Right atrium auricular region (tissue), 2 donors: ENCODE measurements around the gene SLC41A3. TPM values are rescaled to one million over a fixed set of nuclear protein-coding genes. Genes with fewer than 3 reads are reported as not detected.
"Not testable (repeated sequence)": the region's sequence is repeated elsewhere in the genome, so short reads cannot be mapped to it uniquely, and the experiment has no call there.

Source experiments
- DNase-seq: peaks from one replicate; pipeline ENCODE4 v3.0.0-alpha.2; 2019; ENCODE audit warnings: low spot score
- H3K27ac ChIP-seq, 2 donors: fragments of 200-600 bp; sonication (generic); 1 replicate in 1 of 2; 2 replicates in 1 of 2; pipeline ENCODE4 v1.5.1; 2016 to 2019
- H3K27me3 ChIP-seq, 2 donors: fragments of 200-600 bp; sonication (generic); one replicate each; pipeline versions ENCODE4 v1.5.1 to v1.6.0; 2017 to 2019
- H3K36me3 ChIP-seq: fragments of 200-600 bp; sonication (generic); one replicate; pipeline ENCODE4 v1.5.1; 2016
- H3K4me1 ChIP-seq, 2 donors: fragments of 200-600 bp; sonication (generic); one replicate each; pipeline versions ENCODE4 v1.5.1 to v1.6.0; 2017 to 2019
- H3K4me3 ChIP-seq, 2 donors: fragments of 200-600 bp; sonication (generic); 1 replicate in 1 of 2; 2 replicates in 1 of 2; pipeline ENCODE4 v1.5.1; 2017 to 2019; ENCODE audit warnings: mild to moderate bottlenecking in 1 of 2, moderate library complexity in 1 of 2
- H3K9me3 ChIP-seq, 2 donors: fragments of 200-600 bp; sonication (generic); one replicate each; pipeline ENCODE4 v1.5.1; 2019
- total RNA-seq, 2 donors: library from RNA; depleted of rRNA; stranded (reverse); fragments of >200 nt; gene quantifications; one replicate each; pipeline ENCODE4 v1.1.0, GENCODE V29; 2016
- TF ChIP-seq, protein P1 (sequence below), 2 donors: fragments of 200-600 bp; sonication (generic); IDR thresholded peaks; one replicate each; pipeline ENCODE4 v1.5.1; 2019; ENCODE audit warnings: antibody characterized with exemption in 2 of 2

The SLC41A3 gene
- total RNA-seq, 2 donors from 2014 or later: 34.1 to 39.6 TPM

DNA sequence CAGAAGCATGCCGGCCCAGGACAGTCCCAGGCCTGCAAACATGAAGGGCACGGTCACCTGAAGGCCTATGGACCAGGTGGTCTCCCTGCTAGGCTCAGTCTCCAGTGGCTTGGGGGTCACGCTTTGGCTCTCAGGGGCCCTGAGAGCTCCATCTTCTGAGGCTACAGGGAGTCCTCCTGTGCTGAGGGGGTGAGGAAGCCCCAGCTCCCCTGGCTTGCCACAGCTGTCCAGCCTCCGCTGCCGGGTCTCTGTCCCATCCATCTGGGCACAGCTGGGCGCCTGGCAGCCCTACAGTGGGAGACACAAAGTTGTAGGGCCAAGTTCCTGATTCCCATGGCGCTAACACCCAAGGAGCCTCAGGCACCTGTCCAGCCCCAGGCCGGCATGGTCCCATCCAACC is 16.0 kb downstream of the SLC41A3 start:
- DNase-seq: no peak
- no peak overlapping the region for H3K27ac ChIP-seq
- H3K4me1 ChIP-seq: no peaks in the 10 kb centered on the region
- H3K27me3 ChIP-seq: no peaks in the 10 kb centered on the region
- TF ChIP-seq, protein P1, sequence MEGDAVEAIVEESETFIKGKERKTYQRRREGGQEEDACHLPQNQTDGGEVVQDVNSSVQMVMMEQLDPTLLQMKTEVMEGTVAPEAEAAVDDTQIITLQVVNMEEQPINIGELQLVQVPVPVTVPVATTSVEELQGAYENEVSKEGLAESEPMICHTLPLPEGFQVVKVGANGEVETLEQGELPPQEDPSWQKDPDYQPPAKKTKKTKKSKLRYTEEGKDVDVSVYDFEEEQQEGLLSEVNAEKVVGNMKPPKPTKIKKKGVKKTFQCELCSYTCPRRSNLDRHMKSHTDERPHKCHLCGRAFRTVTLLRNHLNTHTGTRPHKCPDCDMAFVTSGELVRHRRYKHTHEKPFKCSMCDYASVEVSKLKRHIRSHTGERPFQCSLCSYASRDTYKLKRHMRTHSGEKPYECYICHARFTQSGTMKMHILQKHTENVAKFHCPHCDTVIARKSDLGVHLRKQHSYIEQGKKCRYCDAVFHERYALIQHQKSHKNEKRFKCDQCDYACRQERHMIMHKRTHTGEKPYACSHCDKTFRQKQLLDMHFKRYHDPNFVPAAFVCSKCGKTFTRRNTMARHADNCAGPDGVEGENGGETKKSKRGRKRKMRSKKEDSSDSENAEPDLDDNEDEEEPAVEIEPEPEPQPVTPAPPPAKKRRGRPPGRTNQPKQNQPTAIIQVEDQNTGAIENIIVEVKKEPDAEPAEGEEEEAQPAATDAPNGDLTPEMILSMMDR (IDR thresholded peaks at IDR 0.05): no peak
- H3K4me3 ChIP-seq: no peak overlapping the region
- peaks cover 5% of the 10 kb centered on the region for H3K36me3 ChIP-seq
- H3K9me3 ChIP-seq: no peaks in the 10 kb centered on the region

- H3K36me3 ChIP-seq, H3K27ac ChIP-seq, H3K4me1 ChIP-seq, DNase-seq, H3K4me3 ChIP-seq, H3K9me3 ChIP-seq, H3K27me3 ChIP-seq: not testable (repeated sequence)
Measured at GRCh38 chr3:126066676-126067075, 17.2 kb downstream of the SLC41A3 start.

- Histone ChIP-seq H3K9me3 (no peaks in the 10 kb centered on the region), H3K4me1 (peaks cover 0 to 6% of the 10 kb centered on the region in 2 donors), H3K4me3 (no peak overlapping the region), H3K27ac (no peak overlapping the region), H3K36me3 (peaks cover 5% of the 10 kb centered on the region), H3K27me3 (no peaks in the 10 kb centered on the region)
- no peak for DNase-seq
- TF ChIP-seq, protein P1 (IDR thresholded peaks at IDR 0.05): no peak
Measured at GRCh38 chr3:126065876-126066275, 18.0 kb downstream of the SLC41A3 start.

GRCh38 chr3:126064627-126065258 is 19.2 kb downstream of the SLC41A3 start:
- no peak overlapping the region for H3K27ac ChIP-seq
- no peak for DNase-seq
- H3K36me3 ChIP-seq: peaks cover 5% of the 10 kb centered on the region
- no peak overlapping the region for H3K4me3 ChIP-seq
- no peaks in the 10 kb centered on the region for H3K27me3 ChIP-seq
- no peaks in the 10 kb centered on the region for H3K9me3 ChIP-seq
- TF ChIP-seq, protein P1 (IDR thresholded peaks at IDR 0.05): no peak
- H3K4me1 ChIP-seq: peaks cover 0 to 8% of the 10 kb centered on the region in 2 donors

DNA sequence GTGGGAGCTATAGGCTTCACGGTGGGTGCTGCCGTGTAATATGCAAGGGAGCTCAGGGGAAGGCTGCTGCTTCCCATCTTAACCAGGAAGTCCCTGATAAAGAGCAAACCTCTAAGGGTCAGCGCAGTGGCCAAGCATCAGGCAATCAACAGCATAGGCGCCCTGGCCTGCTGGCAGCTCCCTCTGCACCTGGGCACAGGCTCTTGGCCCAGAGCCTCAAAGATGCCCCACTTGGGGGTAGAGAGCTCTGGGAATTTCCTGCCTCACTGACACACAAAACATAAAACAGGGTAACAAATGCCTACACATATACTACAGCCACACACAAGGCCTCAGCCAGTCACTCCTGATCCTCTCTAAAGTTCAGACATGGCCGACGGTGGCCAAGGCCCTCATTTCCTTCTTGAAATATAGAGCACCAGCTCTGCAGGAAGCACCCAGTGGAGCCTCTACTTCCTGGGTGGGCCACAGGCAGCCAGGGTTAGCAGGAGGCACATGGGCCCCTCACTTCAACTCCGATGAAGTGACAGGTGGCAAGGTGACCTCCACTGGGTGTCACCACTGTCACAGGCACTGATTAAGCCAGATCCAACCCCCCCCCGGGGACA is 20.5 kb downstream of the SLC41A3 start:
- no peak for DNase-seq
- TF ChIP-seq, protein P1 (IDR thresholded peaks at IDR 0.05): no peak
- Histone ChIP-seq H3K27me3 (no peaks in the 10 kb centered on the region), H3K27ac (no peak overlapping the region), H3K9me3 (no peaks in the 10 kb centered on the region), H3K36me3 (peaks cover 5% of the 10 kb centered on the region), H3K4me3 (no peak overlapping the region), H3K4me1 (peaks cover 0 to 14% of the 10 kb centered on the region in 2 donors)

DNA sequence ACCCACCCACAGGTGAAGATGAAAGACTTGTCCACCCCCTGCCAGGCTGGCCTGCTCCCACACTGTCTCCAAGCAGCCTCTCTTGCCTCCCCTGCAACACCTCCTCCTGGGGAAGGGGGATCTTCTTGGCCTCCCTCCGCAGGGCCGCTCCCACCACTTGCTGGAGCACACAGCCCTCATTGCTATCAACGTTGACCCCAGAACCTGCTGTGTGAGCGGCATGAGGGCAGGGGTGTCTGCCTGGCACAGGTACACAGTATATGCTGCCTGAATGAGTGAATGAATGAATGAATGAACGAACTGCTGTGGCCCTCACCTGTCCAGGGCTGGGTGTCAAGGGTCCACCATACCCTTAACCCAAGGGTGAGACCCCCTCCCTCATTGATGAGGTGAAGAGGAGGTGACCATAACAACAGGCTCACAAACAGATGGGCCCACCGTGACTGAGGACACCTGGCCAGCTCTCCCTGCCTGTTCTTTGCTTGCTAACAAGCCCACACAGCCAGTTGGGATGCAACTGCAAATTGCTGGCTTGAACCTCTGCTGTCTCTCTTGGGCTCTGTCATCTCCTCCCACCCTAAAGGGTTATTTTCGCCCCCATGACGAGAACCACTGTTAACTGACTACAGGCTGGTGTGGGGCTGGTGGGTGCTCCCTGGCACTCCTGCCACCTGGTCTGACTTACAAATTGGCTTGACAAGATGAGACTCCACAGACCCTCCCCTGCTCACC is 22.5 kb downstream of the SLC41A3 start:
- Histone ChIP-seq H3K27me3 (no peaks in the 10 kb centered on the region), H3K4me1 (peaks cover 0 to 33% of the 10 kb centered on the region in 2 donors), H3K36me3 (no peaks in the 10 kb centered on the region), H3K27ac (no peak overlapping the region), H3K4me3 (no peak overlapping the region), H3K9me3 (no peaks in the 10 kb centered on the region)
- TF ChIP-seq, protein P1 (IDR thresholded peaks at IDR 0.05): no peak
- DNase-seq: no peak
